Endothelial cell of umbilical vein (primary cell): ENCODE data around the gene SNX18.

Source experiments
- CTCF ChIP-seq, 2 donors: IDR thresholded peaks; 1 replicate in 1 of 2; 2 replicates in 1 of 2; pipeline ENCODE4 v1.5.1; 2011; ENCODE audit warnings: low read length in 2 of 2, mild to moderate bottlenecking in 2 of 2, moderate library complexity in 2 of 2, control low read depth in 1 of 2, inconsistent platforms in 1 of 2, low read depth in 1 of 2; ENCODE audit not compliant: insufficient read depth in 1 of 2; ENCODE audit errors: extremely low read depth in 1 of 2
- MAX ChIP-seq: IDR thresholded peaks from 2 replicates; pipeline ENCODE4 v1.6.1; 2011; ENCODE audit not compliant: insufficient read depth, insufficient read length

DNA sequence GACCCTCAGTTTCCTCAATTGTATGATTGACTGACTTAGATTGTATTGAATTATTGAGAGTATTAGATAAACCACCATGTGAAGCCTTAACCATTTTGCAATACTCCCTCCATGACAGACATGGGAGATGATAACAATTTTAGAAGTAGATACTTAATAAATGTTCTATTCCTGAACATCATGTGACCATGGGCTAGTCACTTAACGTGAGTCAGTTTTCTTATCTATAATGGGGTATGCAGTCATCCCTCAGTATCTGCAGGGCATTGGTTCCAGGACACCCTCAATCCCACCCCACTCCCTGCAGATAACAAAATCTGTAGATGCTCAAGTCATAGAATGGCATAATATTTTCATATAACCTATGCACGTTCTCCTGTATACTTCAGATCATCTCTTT is 31.0 kb downstream of the SNX18 start:
- no peak for TF ChIP-seq CTCF (IDR thresholded peaks at IDR 0.05; ENCODE audit: extremely low read depth in 1 of 2, insufficient read depth in 1 of 2, low read depth in 1 of 2, low read length in 2 of 2)
- TF ChIP-seq MAX, result no peak
